Activated naive CD4-positive, alpha-beta T cell treated with anti-CD3 and anti-CD28 coated beads, Interleukin-2, amount 10 ng/mL, durations not matched to agents 7 days and 5 days (primary cell): ENCODE measurements around the gene TMEM203.
"Not testable (repeated sequence)": the region's sequence is repeated elsewhere in the genome, so short reads cannot be mapped to it uniquely, and the experiment has no call there.

Source experiments
- CTCF ChIA-PET: fragments of 350-600 bp; sonication (Branson Sonifier 250); formaldehyde crosslinking; loops from one replicate; lab custom pipeline; 2021; ENCODE audit warnings: antibody characterized with exemption; lab: Charles Lee
- DNase-seq: peaks from one replicate; pipeline ENCODE4 v3.0.0-alpha.2; 2020
- H3K27ac Mint-ChIP-seq: one replicate; pipeline ENCODE4 v1.8.0; 2021; ENCODE audit warnings: mild to moderate bottlenecking, moderate library complexity, mixed read lengths
- H3K27me3 Mint-ChIP-seq: one replicate; pipeline ENCODE4 v1.8.0; 2021; ENCODE audit warnings: mild to moderate bottlenecking, mixed read lengths
- H3K36me3 Mint-ChIP-seq: one replicate; pipeline ENCODE4 v1.8.0; 2021; ENCODE audit warnings: mixed read lengths
- H3K4me1 Mint-ChIP-seq: one replicate; pipeline ENCODE4 v1.8.0; 2021; ENCODE audit warnings: mixed read lengths
- H3K4me3 Mint-ChIP-seq: one replicate; pipeline ENCODE4 v1.8.0; 2021; ENCODE audit warnings: mild to moderate bottlenecking, moderate library complexity, mixed read lengths
- H3K9me3 Mint-ChIP-seq: one replicate; pipeline ENCODE4 v1.8.0; 2021; ENCODE audit warnings: mixed read lengths

Gene TMEM203

GRCh38 chr9:137245450-137246421, 40.3 kb upstream of the TMEM203 start:
- Mint-ChIP-seq H3K27me3 (peaks cover 18% of the 10 kb centered on the region), H3K4me1 (peaks cover 20% of the 10 kb centered on the region), H3K9me3 (no peaks in the 10 kb centered on the region), H3K36me3 (peaks cover 23% of the 10 kb centered on the region), H3K4me3 (no peak overlapping the region), H3K27ac (no peak overlapping the region)
- DNase-seq: no peak
- CTCF ChIA-PET: interaction anchor here (0.9 to 1.9 kb wide), 2 partner anchors 9 to 13 kb away, joined by 3 to 5 read pairs; no protein-coding TSS in a partner anchor

- H3K27me3 Mint-ChIP-seq: peaks cover 13% of the 10 kb centered on the region
- no peak for DNase-seq
- H3K4me3 Mint-ChIP-seq: no peak overlapping the region
- H3K27ac Mint-ChIP-seq: no peak overlapping the region
- CTCF ChIA-PET: interaction anchor here (0.9 kb wide), 1 partner anchor 14 kb away, joined by 3 read pairs; no protein-coding TSS in a partner anchor
- no peaks in the 10 kb centered on the region for H3K9me3 Mint-ChIP-seq
- peaks cover 22% of the 10 kb centered on the region for H3K4me1 Mint-ChIP-seq
- H3K36me3 Mint-ChIP-seq: peaks cover 23% of the 10 kb centered on the region
Measured at GRCh38 chr9:137244486-137245449, 39.3 kb upstream of the TMEM203 start.

GRCh38 chr9:137243626-137244485, 38.4 kb upstream of the TMEM203 start:
- Mint-ChIP-seq H3K36me3 (peaks cover 23% of the 10 kb centered on the region), H3K4me3 (peak overlapping the region; percentile 31), H3K27ac (peak overlapping the region; percentile 37), H3K4me1 (peaks cover 29% of the 10 kb centered on the region), H3K9me3 (no peaks in the 10 kb centered on the region), H3K27me3 (peaks cover 7% of the 10 kb centered on the region)
- DNase-seq: no peak
- CTCF ChIA-PET: no interaction called here

- DNase-seq, CTCF ChIA-PET, H3K9me3 Mint-ChIP-seq, H3K27me3 Mint-ChIP-seq: not testable (repeated sequence)
- H3K4me1 Mint-ChIP-seq: peaks cover 33% of the 10 kb centered on the region
- H3K27ac Mint-ChIP-seq: peak overlapping the region; percentile 55
- H3K4me3 Mint-ChIP-seq: peak overlapping the region; percentile 31
- peaks cover 23% of the 10 kb centered on the region for H3K36me3 Mint-ChIP-seq
Measured at GRCh38 chr9:137243266-137243625, 37.8 kb upstream of the TMEM203 start.

- peak overlapping the region; percentile 84 for H3K27ac Mint-ChIP-seq
- H3K27me3 Mint-ChIP-seq: peaks cover 4% of the 10 kb centered on the region
- no peak for DNase-seq
- peaks cover 35% of the 10 kb centered on the region for H3K4me1 Mint-ChIP-seq
- peaks cover 23% of the 10 kb centered on the region for H3K36me3 Mint-ChIP-seq
- H3K4me3 Mint-ChIP-seq: peak overlapping the region; percentile 85
- no peaks in the 10 kb centered on the region for H3K9me3 Mint-ChIP-seq
- CTCF ChIA-PET: interaction anchor here (0.8 kb wide), 1 partner anchor 12 kb away, joined by 4 read pairs; no protein-coding TSS in a partner anchor
Measured at GRCh38 chr9:137242269-137243203, 37.1 kb upstream of the TMEM203 start.

- DNase-seq: peak; percentile 75
- Mint-ChIP-seq H3K27ac (peak overlapping the region; percentile 84), H3K27me3 (peaks cover 4% of the 10 kb centered on the region), H3K9me3 (no peaks in the 10 kb centered on the region), H3K36me3 (peaks cover 23% of the 10 kb centered on the region), H3K4me3 (peak overlapping the region; percentile 85), H3K4me1 (peaks cover 38% of the 10 kb centered on the region)
- CTCF ChIA-PET: interaction anchor here (1.8 kb wide), 1 partner anchor 52 kb away, joined by 5 read pairs; no protein-coding TSS in a partner anchor
Measured at GRCh38 chr9:137241490-137242268, 36.2 kb upstream of the TMEM203 start.

- H3K27ac Mint-ChIP-seq: peak within 1 kb of the TSS; percentile 92
- CTCF ChIA-PET: interaction anchor here (0.6 to 1.8 kb wide), 6 partner anchors 14 to 514 kb away, joined by 3 to 8 read pairs (median 3); partner anchors contain the start of genes NELFB and RNF224
- no peaks in the 10 kb centered on the region for H3K9me3 Mint-ChIP-seq
- H3K36me3 Mint-ChIP-seq: peaks cover 23% of the 10 kb centered on the region
- DNase-seq: peak; percentile 98
- peaks cover 39% of the 10 kb centered on the region for H3K4me1 Mint-ChIP-seq
- peak within 1 kb of the TSS; percentile 85 for H3K4me3 Mint-ChIP-seq
- peaks cover 4% of the 10 kb centered on the region for H3K27me3 Mint-ChIP-seq
Measured at GRCh38 chr9:137240841-137241489, 35.5 kb upstream of the TMEM203 start, which contains the start of gene TUBB4B. Gene TUBB4B, plus strand, starts transcription at chr9:137241287. Its CDS starts 74 bp downstream, at chr9:137241361.

- CTCF ChIA-PET: interaction anchor here (0.6 to 1.8 kb wide), 6 partner anchors 13 to 513 kb away, joined by 3 to 8 read pairs (median 3); partner anchors contain the start of genes NELFB and RNF224
- peaks cover 39% of the 10 kb centered on the region for H3K4me1 Mint-ChIP-seq
- H3K4me3 Mint-ChIP-seq: peak overlapping the region; percentile 73
Measured at GRCh38 chr9:137240318-137240840, 34.9 kb upstream of the TMEM203 start.

GRCh38 chr9:137239541-137240200, 34.2 kb upstream of the TMEM203 start:
- H3K27me3 Mint-ChIP-seq: peaks cover 12% of the 10 kb centered on the region
- H3K4me1 Mint-ChIP-seq: peaks cover 39% of the 10 kb centered on the region
- H3K4me3 Mint-ChIP-seq: peak overlapping the region; percentile 73
- CTCF ChIA-PET: interaction anchor here (1.0 to 1.8 kb wide), 3 partner anchors 13 to 50 kb away, joined by 3 to 8 read pairs (median 5); partner anchors contain the start of genes NELFB and RNF224
- H3K36me3 Mint-ChIP-seq: peaks cover 23% of the 10 kb centered on the region
- not testable (repeated sequence) for H3K9me3 Mint-ChIP-seq, DNase-seq
- peak overlapping the region; percentile 78 for H3K27ac Mint-ChIP-seq

More at GRCh38 chr9:137240318-137240840, 34.9 kb upstream of the TMEM203 start:
- DNase-seq: peak; percentile 81
- Mint-ChIP-seq H3K9me3 (no peaks in the 10 kb centered on the region), H3K27me3 (peaks cover 5% of the 10 kb centered on the region), H3K27ac (peak overlapping the region; percentile 78), H3K36me3 (peaks cover 23% of the 10 kb centered on the region)
